ENCODE data around the gene FKBP14.
A peak's percentile ranks its signal among the peaks of the same experiment; 100 is the strongest.
"Not testable (repeated sequence)": the region's sequence is repeated elsewhere in the genome, so short reads cannot be mapped to it uniquely, and the experiment has no call there.

FKBP14 gene

DNA sequence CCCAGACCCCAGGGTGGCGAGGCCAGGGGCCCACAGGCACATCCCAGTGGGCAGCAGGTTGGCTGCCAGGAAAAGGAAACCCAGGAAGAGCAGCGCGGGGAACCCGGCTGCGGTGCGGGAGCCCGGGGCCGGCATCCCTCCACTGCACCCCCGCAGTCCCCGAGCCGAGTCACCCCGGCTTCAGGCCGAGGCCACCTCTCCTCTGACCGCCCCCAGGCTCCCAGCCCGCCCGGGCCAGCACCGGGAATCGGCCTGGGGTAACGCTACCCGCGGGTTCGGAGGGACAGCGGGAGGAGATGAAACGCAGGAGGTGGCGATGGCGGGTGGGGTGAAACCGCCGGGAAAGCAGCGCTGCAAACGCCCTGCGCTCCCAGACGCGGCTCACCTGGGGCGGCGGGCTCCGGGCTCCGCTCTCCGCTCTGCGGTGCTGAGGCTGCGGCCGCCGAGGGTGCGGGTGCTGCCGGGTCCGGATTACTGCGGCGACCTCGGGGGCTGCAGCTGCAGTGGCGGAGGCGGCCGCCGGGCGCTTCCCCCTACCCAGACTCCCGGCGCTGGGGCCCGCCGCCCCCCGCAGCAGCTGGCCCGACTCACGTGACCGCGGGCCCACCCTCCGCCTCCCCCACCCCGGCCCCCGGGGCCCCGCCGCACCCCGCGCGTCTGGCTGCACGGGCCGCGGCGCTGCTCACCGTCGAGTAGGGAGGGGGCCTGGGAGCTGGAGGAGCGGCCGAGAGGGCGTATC is 37.1 kb downstream of the FKBP14 start, which contains the start of gene SCRN1:
TSS of gene SCRN1 (minus strand) at position 545 of the 739 bp plus-strand sequence. CDS start 20,734 bp downstream, outside the sequence.
- no peak for DNase-seq

DNA sequence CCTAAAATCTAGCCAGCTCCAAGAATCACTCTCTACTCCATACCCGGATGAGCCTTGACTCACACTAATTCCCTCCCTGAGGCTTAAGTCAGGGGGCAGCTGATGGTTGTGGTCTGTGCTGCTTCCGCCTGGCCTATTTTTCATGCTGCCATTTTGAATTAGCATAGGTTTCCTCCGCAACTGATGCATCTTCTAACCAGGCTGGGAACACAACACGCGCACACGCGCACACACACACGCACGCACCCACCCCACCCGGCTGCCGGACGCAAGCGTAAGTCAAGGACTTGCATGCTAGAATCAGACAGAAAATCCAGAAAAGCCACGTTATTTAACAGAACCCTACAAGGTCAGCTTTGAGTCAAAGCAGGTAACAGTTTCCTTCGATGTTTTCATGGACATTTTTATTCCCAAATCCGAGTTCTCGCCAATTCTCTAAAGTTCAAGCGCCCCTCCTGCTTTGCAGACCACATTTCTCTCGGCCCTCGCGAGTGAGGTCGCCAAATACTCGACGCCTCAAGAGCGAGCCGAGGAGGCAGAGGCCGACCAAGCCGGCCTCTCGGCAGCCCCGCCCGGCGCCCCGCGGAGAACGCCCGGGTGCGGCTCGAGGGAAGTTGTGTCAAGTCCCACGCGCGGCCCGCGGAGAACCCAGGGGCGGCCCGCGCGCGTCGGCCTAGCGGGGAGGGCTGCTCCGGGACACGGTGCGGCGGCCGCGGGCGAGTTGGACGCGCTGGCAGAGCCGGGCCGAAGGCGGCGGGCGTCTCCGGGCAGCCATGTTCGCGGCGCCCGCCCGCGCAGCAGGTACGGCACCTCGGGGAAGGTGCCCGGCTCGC is 37.9 kb downstream of the FKBP14 start:
- DNase-seq: peak; percentile 58

DNA sequence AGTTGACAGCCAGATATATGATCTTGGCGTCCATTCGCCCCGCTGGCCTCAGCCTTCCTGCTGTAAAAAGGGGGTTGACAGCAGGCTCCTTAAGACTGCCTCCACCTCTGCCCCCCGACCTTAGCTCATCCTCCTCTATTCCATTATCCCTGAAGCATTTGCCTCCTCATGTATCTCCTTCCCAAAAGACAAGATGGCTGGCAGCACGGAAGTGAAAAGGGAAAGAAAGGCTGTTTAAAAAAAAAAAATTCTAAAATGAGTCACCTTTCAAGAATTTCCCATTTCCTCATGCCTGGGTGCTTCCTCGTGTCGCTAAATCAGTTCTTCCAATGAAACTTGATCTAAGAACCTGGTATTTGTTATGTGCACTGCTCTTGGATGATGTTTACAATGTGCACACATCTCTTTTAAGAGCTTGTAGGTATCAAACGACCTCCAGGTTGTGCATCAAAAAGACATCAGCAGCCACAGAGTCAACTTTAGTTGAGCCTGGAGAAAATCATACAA is 38.6 kb downstream of the FKBP14 start:
- peak; percentile 29 for DNase-seq

DNA sequence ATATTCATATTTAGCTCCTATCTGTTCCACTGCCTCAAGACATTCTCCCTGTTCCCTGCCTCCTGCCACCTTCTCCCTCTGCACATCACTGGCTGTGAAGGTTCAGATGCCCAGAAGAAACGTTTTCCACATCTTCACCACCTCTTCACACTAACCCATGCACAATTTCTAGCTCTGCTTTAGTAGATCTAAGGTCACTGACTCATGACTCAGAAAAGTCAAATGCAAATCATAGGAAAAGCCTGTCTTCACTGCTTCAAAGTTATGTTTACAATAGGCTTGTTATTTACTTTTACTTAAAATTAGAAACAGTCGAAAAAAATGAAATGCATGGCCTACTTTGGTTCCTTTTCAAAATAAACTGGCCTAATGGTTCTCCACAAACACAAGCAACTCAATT is 39.4 kb downstream of the FKBP14 start:
- DNase-seq: peak; percentile 9

DNA sequence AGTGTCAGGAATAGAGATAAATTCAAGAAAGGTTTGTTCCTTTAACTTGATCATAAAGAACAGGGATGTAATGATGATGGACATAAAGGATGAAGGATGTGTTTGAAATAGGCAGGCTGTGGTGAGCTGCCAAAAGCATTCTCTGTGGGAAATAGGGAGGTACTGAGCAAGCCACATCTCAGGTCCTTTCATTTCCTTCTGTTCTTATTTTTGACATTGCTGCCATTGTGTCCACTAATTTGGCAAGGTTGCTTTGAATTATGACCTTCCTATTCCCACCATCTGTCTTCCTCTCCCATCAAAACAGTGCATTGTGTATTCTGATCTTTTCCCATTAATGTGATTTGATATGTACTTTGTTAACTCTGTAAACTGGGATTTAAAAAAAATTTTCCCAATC is 46.4 kb downstream of the FKBP14 start:
- DNase-seq: no peak

DNA sequence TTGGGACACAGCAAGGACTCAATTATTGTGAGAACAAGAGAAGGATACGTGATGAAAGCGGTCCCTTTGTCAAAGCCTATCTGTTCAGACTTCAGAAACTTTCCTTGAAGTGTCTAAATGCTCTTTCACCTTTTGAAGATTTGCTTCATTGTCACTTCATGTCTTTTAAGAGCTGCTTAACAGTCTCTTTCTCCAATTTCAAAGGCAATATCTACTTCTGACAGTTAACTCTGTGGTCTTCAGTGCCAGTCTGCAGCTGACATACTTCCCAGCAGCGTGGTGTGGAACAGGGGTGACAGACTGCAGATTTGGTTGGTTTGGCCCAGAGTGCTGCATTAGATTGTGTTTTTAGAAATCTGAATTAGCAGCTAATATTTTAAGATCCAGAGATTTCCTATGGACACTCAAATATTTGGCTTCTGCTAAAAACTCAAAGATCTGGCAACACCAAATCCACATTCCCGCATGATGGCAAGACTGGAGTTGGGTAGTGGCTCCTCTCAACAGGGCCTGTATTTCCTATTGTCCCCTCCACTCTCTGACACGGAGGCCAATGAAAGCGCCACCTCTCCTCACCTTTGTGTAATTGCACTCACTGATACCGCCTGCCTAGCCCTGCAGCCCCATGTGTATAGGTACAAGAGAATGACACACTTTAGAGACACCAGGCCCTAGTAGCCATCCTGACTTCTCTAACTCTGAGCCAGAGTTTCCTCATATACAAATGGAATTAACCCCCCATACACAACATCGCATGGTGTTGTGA is 48.4 kb downstream of the FKBP14 start:
- DNase-seq: peak; percentile 13

DNA sequence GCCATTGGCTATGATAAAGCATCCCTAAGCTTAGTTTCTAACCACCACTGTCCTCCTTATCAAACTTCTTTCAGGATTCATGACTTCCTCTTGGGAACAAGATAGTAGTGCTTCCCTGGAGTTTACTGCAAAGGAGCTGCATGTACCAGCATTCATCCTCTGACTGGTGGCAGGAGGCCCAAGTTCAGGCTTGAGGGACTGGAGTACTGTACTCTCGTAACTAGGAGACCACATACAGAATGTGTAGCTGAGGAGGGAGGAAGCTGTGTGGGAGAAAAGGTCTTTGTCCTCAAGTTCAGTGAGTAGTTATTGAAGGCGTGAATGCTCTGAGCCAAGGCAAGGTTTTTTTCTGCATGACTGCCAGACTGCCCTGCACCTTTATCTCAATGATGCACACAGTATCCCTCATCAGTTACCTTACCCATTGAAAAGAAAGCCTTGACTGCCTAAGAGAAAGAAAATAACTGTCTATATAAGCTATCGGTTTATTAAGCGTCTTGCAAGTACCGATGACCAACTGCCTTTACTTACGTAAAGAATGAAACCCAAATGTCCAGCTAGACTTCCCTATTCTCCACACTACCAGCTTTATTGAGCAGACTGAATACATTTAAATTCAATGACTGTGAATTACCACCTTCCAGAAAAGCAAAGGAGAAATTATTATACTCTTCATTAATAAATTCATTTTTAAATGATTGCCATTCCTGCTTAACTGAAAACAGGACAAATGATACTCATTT is 49.7 kb downstream of the FKBP14 start:
- no peak for DNase-seq

DNA sequence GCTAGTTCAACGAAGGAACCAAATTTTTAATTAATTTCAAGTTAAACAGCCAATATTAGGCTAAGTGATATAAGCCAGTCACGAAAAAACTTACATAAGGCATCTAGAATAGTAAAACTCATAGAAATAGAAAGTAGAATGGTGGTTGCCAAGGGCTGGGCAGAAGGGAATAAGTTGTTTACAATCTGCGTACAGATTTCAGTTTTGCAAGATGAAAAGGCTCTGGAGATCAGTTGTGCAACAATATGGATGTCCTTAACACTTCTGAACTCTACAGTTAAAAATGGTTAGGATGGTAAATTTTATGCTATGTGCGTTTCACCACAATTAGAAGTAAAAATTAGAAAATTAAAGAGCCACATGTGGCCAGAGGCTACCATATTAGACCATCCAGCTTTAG is 50.2 kb downstream of the FKBP14 start:
- DNase-seq: no peak

DNA sequence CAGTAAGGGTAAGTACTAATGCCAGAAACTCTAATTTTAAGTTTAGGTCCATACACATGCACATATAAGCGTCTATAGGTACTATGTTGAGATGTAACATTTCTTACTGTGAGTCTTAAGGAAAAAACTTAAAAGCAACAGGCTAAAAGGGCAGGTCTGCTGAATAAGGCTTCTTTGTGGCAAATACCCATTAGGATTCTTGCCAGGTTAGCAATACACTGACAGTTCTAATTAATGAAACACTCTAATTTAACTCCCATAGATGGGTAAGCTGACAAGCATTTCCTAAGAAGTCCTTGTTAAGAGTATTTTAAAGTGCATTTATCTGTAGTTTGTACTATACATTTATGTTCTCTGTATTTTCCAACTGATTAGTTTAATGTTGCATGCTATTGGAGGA is 50.9 kb downstream of the FKBP14 start:
- no peak for DNase-seq

DNA sequence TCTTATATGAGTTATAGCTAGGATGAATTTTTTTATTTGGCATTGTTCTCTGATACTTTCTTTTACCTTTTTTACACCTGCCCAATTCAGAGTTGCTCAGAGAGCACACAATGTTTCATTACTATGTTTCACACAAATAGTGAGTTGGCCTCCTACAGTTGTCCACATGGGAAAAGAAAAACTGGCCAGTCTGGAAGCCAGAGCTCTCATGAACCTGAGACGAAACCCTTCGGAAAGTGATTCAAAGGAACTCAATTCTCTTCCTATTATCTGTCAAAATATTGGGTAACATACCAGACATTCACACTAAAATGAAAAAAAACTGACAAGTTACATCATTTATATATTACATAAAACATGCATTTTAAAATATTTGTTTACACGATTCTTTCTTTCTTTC is 52.2 kb downstream of the FKBP14 start:
- no peak for DNase-seq

DNA sequence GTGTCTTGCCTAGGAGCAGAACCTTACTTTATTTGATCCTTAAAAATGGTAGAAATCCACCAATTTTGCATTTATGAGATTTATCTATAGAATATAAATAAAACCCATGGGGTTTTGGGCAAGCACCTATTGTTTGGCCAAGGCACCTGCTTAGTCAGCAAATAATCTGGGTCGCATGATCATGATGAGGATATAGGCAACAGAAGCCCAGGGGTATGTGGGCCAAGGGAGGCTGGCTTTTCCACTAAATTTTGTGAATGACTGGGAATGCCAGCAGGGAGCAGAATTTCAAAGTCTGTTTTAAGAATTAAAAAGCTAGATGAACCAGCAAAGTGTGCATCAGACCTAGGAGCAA is 54.2 kb downstream of the FKBP14 start:
- DNase-seq: no peak

DNA sequence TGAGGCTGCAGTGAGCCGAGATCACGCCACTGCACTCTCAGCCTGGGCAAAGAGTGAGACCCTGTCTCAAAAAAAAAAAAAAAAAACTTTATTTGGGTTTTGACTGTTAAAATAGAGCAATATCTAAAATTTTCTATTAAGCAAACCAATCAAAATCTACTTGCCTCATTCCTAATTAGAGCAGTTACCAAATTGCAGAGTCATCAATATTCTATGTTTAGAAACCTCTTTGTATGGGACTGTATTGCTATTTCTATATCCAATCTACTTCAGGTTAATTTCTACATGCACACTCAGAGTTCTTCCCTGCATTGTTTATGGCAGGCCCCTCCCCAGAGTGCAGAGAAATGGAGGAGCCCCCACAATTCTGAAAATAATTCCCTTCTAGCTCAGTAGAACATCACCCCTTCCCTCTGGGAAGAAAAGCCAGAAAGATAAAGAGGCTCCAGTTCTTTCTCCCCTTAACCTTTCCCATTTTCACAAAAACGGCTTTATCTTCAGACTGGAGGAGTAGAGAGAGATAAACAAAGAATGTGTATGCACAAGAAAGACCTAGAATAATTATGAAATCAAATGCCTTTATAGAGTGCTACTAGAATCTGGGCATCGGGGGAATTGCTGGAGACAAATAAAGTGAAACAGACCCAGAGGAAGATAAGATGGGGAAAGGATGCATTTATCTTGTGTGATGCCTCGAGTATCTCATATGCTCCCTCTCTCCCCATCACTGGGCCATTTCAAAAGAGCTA is 54.8 kb downstream of the FKBP14 start:
- no peak for DNase-seq

DNA sequence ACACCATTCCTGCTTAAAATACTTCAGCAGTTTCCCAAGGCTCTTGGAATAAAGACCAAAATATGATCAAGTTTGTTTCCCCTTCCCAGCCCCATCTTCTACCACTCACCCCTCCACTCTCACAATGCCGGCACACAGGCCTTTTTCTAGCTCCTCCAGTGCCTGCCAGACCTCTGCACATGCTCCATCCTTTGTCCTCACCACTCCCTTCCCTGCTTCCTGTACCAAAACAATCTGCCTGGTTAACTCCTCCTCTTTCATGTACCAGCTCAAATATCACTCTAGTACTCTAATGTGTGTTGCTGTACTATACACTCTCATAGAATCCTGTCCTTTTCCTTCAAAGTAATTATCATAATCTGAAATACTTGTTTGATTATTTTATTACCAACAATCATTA is 56.3 kb downstream of the FKBP14 start:
- no peak for DNase-seq

DNA sequence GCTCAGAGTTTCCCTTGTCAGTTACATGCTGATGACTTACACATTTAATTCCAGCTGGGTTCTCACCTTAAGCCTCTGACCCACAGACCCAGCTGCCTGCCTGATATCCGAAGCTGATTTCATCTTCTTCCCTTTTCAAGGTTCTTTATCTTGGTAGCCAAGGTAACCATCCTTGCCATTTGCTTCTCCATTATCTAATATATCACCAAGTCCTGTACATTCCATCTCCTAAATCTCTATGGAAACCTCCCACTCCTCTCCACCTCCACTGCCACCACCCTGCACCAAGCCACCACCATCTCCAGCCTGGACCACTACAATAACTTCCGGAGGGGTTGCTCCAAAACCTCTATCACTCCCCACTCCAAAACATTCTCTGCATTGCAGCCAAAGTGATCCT is 56.8 kb downstream of the FKBP14 start:
- DNase-seq: no peak

DNA sequence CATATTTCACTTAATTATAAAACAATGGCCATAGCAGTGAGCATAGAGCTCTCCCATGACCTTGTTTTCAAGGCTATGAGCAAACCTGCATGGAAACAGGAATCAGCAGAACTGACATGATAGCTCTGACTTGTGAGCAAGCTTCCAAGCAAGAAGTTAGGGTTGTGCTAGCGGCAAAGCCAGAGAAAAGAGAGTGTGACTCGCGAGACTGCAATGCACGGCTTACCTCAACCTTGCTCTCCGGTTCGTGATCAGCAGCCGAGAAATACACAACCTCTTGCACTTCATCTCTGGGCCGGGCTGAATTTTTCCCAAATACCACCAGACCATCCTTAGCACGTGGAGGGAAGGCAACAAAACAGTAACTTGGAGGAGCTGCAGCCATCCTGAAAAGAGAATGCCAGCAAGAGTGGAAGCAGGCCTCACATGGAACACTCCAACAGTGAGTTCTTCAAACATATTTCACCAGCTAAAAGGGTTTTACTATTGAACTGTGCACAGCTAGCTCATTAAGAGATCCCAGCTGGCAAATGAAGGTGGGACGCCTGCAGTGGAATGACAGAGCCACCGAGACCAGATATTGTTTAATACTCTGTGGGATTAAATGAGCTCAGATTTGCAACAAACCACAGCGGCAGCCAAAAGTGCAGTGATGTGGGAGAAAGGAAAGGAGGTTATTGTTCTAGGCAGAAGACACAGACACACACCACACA is 57.7 kb downstream of the FKBP14 start:
- DNase-seq: no peak

DNA sequence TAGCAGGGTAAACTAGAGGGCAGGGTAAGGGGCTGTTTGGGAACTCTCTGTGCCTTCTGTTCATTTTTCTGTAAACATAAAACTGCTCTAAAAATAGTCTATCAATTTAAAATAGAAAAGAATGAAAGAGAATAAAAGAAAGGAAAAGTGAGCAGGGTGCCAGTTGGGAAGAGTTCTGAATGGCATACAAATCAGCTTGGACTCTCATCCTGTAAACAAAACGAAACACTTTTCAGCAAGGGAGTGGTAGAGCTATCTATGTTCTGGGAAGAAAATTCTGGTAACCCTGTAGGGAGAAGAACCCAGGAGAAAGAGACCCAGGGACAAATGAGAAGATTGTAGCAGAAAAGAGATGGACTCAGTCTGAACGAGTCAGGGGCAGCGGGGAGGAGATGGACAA is 61.5 kb downstream of the FKBP14 start:
- no peak for DNase-seq

DNA sequence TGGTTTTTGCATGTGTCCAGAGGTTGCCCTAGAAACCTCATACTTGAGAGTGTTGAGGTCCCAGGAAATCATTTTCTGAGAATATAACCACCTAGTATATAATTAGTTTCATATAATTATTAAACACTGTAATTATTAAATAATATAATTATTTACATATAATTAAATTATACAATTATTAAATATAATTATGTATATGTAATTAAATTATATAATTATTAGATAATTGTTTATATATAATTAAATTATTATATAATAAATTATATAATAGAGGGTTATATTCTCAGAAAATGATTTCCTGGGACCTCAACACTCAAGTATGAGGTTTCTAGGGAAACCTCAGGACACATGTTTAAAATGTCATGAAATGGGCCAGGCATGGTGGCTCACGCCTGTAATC is 64.5 kb downstream of the FKBP14 start:
- no peak for DNase-seq

DNA sequence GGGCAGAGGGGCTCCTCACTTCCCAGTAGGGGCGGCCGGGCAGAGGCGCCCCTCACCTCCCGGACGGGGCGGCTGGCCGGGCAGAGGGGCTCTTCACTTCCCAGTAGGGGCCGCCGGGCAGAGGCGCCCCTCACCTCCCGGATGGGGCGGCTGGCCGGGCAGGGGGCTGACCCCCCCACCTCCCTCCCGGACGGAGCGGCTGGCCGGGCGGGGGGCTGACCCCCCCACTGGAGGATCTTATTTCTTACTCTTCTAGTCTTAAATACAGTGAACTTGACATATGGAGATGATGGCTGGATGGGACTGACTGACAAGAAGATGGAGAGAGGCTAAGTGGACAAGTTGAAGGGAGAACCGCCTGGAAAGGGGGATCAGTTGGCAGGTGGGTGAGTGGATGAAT is 64.9 kb downstream of the FKBP14 start:
- DNase-seq: not testable (repeated sequence)
